ENCODE measurements around the gene BTN2A1. TPM values are rescaled to one million over a fixed set of nuclear protein-coding genes. Genes with fewer than 3 reads are reported as not detected.

BTN2A1 gene
- polyA plus RNA-seq, 6 donors from 2014 or later, result 8.4 to 21.4 (median 13.0) TPM

- Mint-ChIP-seq H3K27ac (peak overlapping the region; percentile 88 to 99 (median 94)), H3K27me3 (no peaks in the 10 kb centered on the region), H3K4me1 (peaks cover 64 to 75% (median 70%) of the 10 kb centered on the region in 3 donors)
These were observed 19.7 kb downstream of the BTN2A1 start for GRCh38 chr6:26477426-26477825.

GRCh38 chr6:26478100-26478984, 20.6 kb downstream of the BTN2A1 start:
- no peaks in the 10 kb centered on the region for H3K36me3 Mint-ChIP-seq
- ATAC-seq (ENCODE audit: low read depth in 2 of 2), result no peak
- no peak for DNase-seq
- peak overlapping the region in 7 of 8 donors; percentile 8 to 95 (median 52) for H3K4me3 Mint-ChIP-seq
- no peaks in the 10 kb centered on the region for H3K9me3 Mint-ChIP-seq
- H3K27ac Mint-ChIP-seq, result peak overlapping the region in 5 of 6 donors; percentile 67 to 99 (median 91)
- H3K4me1 Mint-ChIP-seq, result peaks cover 57 to 66% (median 61%) of the 10 kb centered on the region in 3 donors
- no peaks in the 10 kb centered on the region for H3K27me3 Mint-ChIP-seq

More at GRCh38 chr6:26477426-26477825, 19.7 kb downstream of the BTN2A1 start:
- H3K36me3 Mint-ChIP-seq, result no peaks in the 10 kb centered on the region
- ATAC-seq (ENCODE audit: low read depth in 2 of 2) (no peak), DNase-seq (no peak)
- peaks cover 0 to 4% (median 0%) of the 10 kb centered on the region in 7 donors for H3K9me3 Mint-ChIP-seq
- H3K4me3 Mint-ChIP-seq, result peak overlapping the region; percentile 61 to 97 (median 83)

DNA sequence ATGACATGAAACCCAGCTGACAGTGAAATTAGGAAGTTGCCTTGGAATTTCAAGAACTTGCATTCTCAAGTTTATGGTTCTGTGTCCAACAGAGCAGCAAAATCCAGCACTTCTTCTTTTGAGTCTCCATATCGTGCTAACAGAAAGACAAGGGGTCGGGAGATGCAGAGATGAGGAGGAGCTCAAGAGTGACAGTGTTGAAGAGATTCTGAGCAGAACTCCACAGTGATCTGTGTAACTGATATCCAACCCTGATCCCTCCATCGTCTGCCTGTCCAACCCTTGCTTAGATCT, 21.2 kb downstream of the BTN2A1 start:
- Mint-ChIP-seq H3K9me3 (no peaks in the 10 kb centered on the region), H3K4me1 (peaks cover 53 to 61% (median 56%) of the 10 kb centered on the region in 3 donors), H3K4me3 (peak overlapping the region in 6 of 8 donors; percentile 8 to 95 (median 38)), H3K36me3 (no peaks in the 10 kb centered on the region), H3K27ac (peak overlapping the region in 3 of 6 donors; percentile 66 to 80 (median 72)), H3K27me3 (no peaks in the 10 kb centered on the region)
- ATAC-seq (ENCODE audit: low read depth in 2 of 2) (peak; percentile 8 to 25), DNase-seq (peak; percentile 44)

DNA sequence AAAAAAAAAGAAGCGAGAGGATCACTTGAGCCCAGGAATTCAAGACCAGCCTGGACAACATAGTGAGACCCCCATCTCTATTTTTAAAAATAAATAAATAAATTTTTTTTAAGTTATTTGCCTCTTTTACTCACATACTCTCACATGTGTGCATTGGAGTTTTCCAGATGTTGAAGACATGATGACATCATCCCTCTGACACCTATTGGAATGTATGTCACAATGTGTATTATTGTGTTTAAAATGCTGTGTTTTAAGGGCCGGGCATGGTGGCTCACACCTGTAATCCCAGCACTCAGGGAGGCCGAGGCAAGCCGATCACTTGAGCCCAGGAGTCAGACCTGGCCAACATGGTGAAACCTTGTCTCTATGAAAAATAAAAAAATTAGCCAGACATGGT, 24.6 kb downstream of the BTN2A1 start:
- DNase-seq (no peak), ATAC-seq (ENCODE audit: low read depth in 2 of 2) (no peak)
- Mint-ChIP-seq H3K4me1 (peaks cover 24 to 30% (median 25%) of the 10 kb centered on the region in 3 donors), H3K27me3 (no peaks in the 10 kb centered on the region), H3K27ac (no peak overlapping the region), H3K4me3 (no peak overlapping the region), H3K9me3 (peaks cover 0 to 10% (median 2%) of the 10 kb centered on the region in 7 donors), H3K36me3 (peaks cover 2 to 3% of the 10 kb centered on the region in 2 donors)

- H3K4me1 Mint-ChIP-seq, result peaks cover 10 to 17% (median 13%) of the 10 kb centered on the region in 3 donors
These were observed 26.0 kb downstream of the BTN2A1 start for GRCh38 chr6:26483727-26484126.

DNA sequence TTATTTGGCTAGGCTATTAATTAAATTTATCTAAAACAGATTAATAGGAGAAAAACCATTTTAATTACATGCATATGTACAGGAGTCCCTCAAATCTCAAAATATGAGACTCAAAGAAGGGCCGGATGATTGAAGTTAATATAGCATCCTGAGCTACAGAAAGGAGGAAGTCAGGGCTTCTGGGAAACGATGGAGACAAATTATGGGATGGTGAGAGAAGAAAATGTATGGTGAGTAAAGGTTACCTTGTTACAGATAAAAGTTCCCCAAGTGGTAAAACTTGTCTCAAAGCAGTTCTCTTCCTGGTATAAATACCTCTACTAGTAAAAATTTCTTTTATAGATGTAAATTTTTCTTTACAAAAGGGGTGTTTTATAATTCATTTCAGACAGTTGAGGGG, 26.4 kb downstream of the BTN2A1 start:
- peaks cover 4 to 17% (median 9%) of the 10 kb centered on the region in 7 donors for H3K9me3 Mint-ChIP-seq
- no peak for DNase-seq

More at GRCh38 chr6:26483727-26484126, 26.0 kb downstream of the BTN2A1 start:
- Mint-ChIP-seq H3K9me3 (peaks cover 4 to 17% (median 9%) of the 10 kb centered on the region in 7 donors), H3K27ac (no peak overlapping the region), H3K4me3 (no peak overlapping the region), H3K27me3 (no peaks in the 10 kb centered on the region), H3K36me3 (peaks cover 8 to 10% of the 10 kb centered on the region in 2 donors)
- no peak for DNase-seq
- ATAC-seq (ENCODE audit: low read depth in 2 of 2), result no peak

GRCh38 chr6:26485112-26485780, 27.5 kb downstream of the BTN2A1 start:
- no peak for ATAC-seq (ENCODE audit: low read depth in 2 of 2)
- no peaks in the 10 kb centered on the region for H3K27me3 Mint-ChIP-seq
- H3K27ac Mint-ChIP-seq, result no peak overlapping the region
- H3K36me3 Mint-ChIP-seq, result peaks cover 8 to 10% of the 10 kb centered on the region in 2 donors
- H3K9me3 Mint-ChIP-seq, result peaks cover 4 to 17% (median 9%) of the 10 kb centered on the region in 7 donors
- H3K4me3 Mint-ChIP-seq, result no peak overlapping the region
- no peak for DNase-seq
- peaks cover 3 to 8% (median 4%) of the 10 kb centered on the region in 3 donors for H3K4me1 Mint-ChIP-seq

More for the DNA sequence above, 26.4 kb downstream of the BTN2A1 start:
- peaks cover 6 to 12% (median 9%) of the 10 kb centered on the region in 3 donors for H3K4me1 Mint-ChIP-seq
- H3K4me3 Mint-ChIP-seq, result no peak overlapping the region
- no peak overlapping the region for H3K27ac Mint-ChIP-seq
- peaks cover 8 to 10% of the 10 kb centered on the region in 2 donors for H3K36me3 Mint-ChIP-seq
- no peak for ATAC-seq (ENCODE audit: low read depth in 2 of 2)
- H3K27me3 Mint-ChIP-seq, result no peaks in the 10 kb centered on the region

GRCh38 chr6:26486358-26486757, 28.6 kb downstream of the BTN2A1 start:
- H3K4me1 Mint-ChIP-seq, result peaks cover 0 to under 1% (median 0%) of the 10 kb centered on the region in 3 donors
- no peaks in the 10 kb centered on the region for H3K27me3 Mint-ChIP-seq
- H3K27ac Mint-ChIP-seq, result no peak overlapping the region
- peaks cover 8 to 10% of the 10 kb centered on the region in 2 donors for H3K36me3 Mint-ChIP-seq
- H3K9me3 Mint-ChIP-seq, result peaks cover 4 to 17% (median 9%) of the 10 kb centered on the region in 7 donors
- ATAC-seq (ENCODE audit: low read depth in 2 of 2), result no peak
- no peak for DNase-seq
- no peak overlapping the region for H3K4me3 Mint-ChIP-seq

DNA sequence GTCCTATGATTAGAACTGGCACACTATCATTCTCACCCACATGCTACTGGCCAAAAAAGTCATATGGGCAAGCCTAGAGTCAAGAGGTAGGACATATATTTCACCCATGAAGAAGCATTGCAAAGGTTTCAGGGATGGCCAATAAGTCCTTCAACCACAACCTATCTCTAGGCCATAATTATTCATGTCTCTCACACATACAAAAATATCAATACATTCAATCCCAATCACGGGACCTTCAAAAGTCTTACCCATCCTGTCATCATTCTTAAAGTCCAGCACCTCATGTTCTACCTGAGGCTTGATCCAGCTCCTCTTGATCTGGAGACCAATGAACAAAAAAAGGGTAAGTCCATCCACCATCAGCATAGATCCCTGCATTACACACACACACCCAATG, 29.7 kb downstream of the BTN2A1 start:
- no peak overlapping the region for H3K27ac Mint-ChIP-seq
- H3K4me3 Mint-ChIP-seq, result no peak overlapping the region
- ATAC-seq (ENCODE audit: low read depth in 2 of 2), result no peak

GRCh38 chr6:26489996-26490964, 32.5 kb downstream of the BTN2A1 start:
- ATAC-seq (ENCODE audit: low read depth in 2 of 2), result no peak
- Mint-ChIP-seq H3K27me3 (peaks cover 0 to 15% (median 15%) of the 10 kb centered on the region in 3 donors), H3K4me3 (no peak overlapping the region), H3K27ac (no peak overlapping the region), H3K4me1 (peaks cover 0 to 3% (median 0%) of the 10 kb centered on the region in 3 donors), H3K36me3 (peaks cover 8 to 10% of the 10 kb centered on the region in 2 donors), H3K9me3 (peaks cover 4 to 17% (median 9%) of the 10 kb centered on the region in 7 donors)
- no peak for DNase-seq

More for the DNA sequence above, 29.7 kb downstream of the BTN2A1 start:
- Mint-ChIP-seq H3K4me1 (no peaks in the 10 kb centered on the region), H3K9me3 (peaks cover 4 to 17% (median 9%) of the 10 kb centered on the region in 7 donors), H3K27me3 (no peaks in the 10 kb centered on the region), H3K36me3 (peaks cover 8 to 10% of the 10 kb centered on the region in 2 donors)
- no peak for DNase-seq

DNA sequence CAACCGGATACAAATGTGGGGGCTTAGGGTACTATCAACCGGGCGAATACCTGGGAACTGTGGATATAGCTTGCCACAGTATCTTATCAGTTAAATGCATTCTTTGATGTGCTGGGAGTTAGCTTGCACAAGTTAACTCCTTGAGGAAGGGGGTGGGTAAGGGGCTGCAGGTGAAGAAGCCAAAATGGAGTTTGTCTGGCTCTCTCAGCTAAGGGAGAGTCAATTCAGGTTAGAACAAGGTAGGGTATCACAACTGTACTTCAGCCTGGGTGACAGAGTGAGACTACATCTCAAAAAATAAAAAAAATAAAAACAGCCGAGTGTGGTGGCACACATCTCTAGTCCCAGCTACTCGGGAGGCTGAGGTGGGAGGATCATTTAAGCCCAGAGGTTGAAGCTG, 33.8 kb downstream of the BTN2A1 start:
- peaks cover 0 to 20% (median 16%) of the 10 kb centered on the region in 3 donors for H3K27me3 Mint-ChIP-seq
- H3K4me3 Mint-ChIP-seq, result no peak overlapping the region

DNA sequence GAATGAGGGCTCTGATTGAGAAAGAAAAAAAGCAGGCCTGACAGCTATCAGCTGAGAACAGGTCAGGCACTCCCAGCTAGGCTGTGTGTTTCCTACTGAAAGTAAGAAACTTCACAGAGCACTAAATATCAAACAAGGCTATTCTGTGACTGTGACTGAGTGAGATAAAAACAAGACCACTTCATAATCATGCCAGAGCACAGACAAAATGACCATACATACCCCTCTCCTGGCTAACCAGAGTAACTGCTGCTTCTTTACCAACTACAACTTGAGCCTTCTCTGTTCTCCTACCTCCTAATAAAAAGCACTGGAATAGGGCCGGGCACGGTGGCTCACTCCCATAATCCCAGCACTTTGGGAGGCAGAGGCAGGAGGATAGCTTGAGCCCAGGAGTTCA, 35.5 kb downstream of the BTN2A1 start:
- Mint-ChIP-seq H3K27me3 (peaks cover 0 to 20% (median 16%) of the 10 kb centered on the region in 3 donors), H3K27ac (no peak overlapping the region), H3K9me3 (no peaks in the 10 kb centered on the region), H3K36me3 (no peaks in the 10 kb centered on the region), H3K4me1 (peaks cover 7 to 8% (median 8%) of the 10 kb centered on the region in 3 donors), H3K4me3 (no peak overlapping the region)
- ATAC-seq (ENCODE audit: low read depth in 2 of 2) (peak; percentile 59 to 62), DNase-seq (no peak)

More for the DNA sequence above, 33.8 kb downstream of the BTN2A1 start:
- Mint-ChIP-seq H3K36me3 (peaks cover 8 to 10% of the 10 kb centered on the region in 2 donors), H3K9me3 (peaks cover 4 to 14% (median 9%) of the 10 kb centered on the region in 7 donors), H3K4me1 (peaks cover 0 to 3% (median 0%) of the 10 kb centered on the region in 3 donors), H3K27ac (no peak overlapping the region)
- DNase-seq (no peak), ATAC-seq (ENCODE audit: low read depth in 2 of 2) (no peak)
